ENCODE measurements around the gene MMS19.

GRCh38 chr10:97500297-97500575 is 2.0 kb upstream of the MMS19 start:
- TF ChIP-seq CTCF (IDR thresholded peaks at IDR 0.05) (no peak), POLR2A (IDR thresholded peaks at IDR 0.05) (no peak)
